ENCODE data around the gene ZC3H7A. TPM values are rescaled to one million over a fixed set of nuclear protein-coding genes. Genes with fewer than 3 reads are reported as not detected.

Gene ZC3H7A
- total and polyA plus RNA-seq, 2 of the 13 experiments (the other 11 are each of a cell fraction or from before 2014, with no cell fraction given): 29.2 to 36.8 TPM

DNA sequence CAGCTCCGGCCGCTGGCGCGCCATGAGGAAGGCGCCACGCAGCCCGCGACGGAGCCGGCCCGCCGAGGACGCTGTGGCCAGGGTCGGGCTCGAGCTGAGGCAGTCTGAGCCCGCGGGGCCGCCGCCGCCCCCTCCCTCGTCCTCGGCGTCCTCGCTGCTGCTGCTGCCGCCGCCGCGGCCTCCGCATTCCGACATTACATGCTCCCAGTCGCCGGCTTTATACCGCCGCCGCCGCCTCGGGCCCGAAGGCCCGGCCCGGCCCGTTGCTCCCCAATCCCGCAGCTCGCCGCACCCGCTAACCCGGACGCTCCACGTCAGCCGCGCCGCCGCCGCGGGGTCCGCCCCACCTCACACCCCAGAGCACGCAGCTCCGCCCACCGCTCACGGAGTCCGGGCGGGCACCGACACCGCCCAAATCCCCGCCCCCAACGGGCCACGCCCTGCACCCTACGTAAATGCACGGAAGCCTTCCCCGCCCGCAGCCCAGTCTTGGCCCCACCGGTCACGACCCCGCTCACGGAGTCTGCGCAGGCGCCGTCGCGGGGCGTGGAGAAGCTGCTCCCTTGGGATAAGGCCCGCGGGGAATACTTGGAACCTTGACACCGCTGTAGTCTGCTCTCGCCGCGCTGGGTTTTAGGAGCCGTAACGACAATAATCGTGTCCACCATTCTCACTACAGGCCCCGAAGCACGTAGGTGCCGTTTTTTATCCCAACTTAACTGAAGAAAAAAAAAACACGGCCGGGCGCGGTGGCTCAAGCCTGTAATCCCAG, 54.3 kb downstream of the ZC3H7A start, which contains the start of gene TXNDC11 (continued):
- TF ChIP-seq ZBTB7A (CRISPR knock-in tag; IDR thresholded peaks at IDR 0.05): peak; percentile 48; the same call in 1 of the 2 replicates
- TF ChIP-seq TBL1XR1 (IDR thresholded peaks at IDR 0.05; ENCODE audit: borderline replicate concordance, low read length, partially characterized antibody): peak; percentile 68
- peak; percentile 80 for TF ChIP-seq RFX5 (IDR thresholded peaks at IDR 0.05; ENCODE audit: low read depth, low read length)
- TF ChIP-seq SNAI1 (CRISPR knock-in tag; IDR thresholded peaks at IDR 0.05; ENCODE audit: borderline replicate concordance): peak; percentile 90
- TF ChIP-seq, protein P1, sequence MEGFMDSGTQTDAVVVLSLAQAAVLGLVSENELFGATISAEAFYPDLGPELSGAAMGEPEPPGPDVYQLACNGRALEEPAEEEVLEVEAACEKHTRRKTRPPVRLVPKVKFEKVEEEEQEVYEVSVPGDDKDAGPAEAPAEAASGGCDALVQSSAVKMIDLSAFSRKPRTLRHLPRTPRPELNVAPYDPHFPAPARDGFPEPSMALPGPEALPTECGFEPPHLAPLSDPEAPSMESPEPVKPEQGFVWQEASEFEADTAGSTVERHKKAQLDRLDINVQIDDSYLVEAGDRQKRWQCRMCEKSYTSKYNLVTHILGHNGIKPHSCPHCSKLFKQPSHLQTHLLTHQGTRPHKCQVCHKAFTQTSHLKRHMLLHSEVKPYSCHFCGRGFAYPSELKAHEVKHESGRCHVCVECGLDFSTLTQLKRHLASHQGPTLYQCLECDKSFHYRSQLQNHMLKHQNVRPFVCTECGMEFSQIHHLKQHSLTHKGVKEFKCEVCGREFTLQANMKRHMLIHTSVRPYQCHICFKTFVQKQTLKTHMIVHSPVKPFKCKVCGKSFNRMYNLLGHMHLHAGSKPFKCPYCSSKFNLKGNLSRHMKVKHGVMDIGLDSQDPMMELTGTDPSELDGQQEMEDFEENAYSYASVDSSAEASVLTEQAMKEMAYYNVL (CRISPR knock-in tag; IDR thresholded peaks at IDR 0.05; ENCODE audit: borderline replicate concordance): peak; percentile 69
- TF ChIP-seq ZZZ3 (CRISPR knock-in tag; IDR thresholded peaks at IDR 0.05; ENCODE audit: borderline replicate concordance): peak; percentile 20; the same call in 1 of the 2 replicates
- peak; percentile 93 for TF ChIP-seq ZSCAN20 (CRISPR knock-in tag; IDR thresholded peaks at IDR 0.05; ENCODE audit: borderline replicate concordance)
- TF ChIP-seq ZNF605 (CRISPR knock-in tag; IDR thresholded peaks at IDR 0.05): peak; percentile 90
- no peak for TF ChIP-seq HMGA1 (CRISPR knock-in tag; conservative IDR thresholded peaks at IDR 0.05)
- TF ChIP-seq ZNF670 (CRISPR knock-in tag; IDR thresholded peaks at IDR 0.05; ENCODE audit: borderline replicate concordance): peak; percentile 47; the same call in 1 of the 2 replicates
- TF ChIP-seq AKAP8 (CRISPR knock-in tag; IDR thresholded peaks at IDR 0.05): peak; percentile 86; the same call in 1 of the 2 replicates
- TF ChIP-seq HOXA3 (CRISPR knock-in tag; IDR thresholded peaks at IDR 0.05): peak; percentile 89; the same call in 1 of the 2 replicates
- no peak for TF ChIP-seq TBP (CRISPR knock-in tag; IDR thresholded peaks at IDR 0.05)
- TF ChIP-seq RBM22 (optimal IDR thresholded peaks at IDR 0.05; ENCODE audit: low read length): no peak
- TF ChIP-seq MBNL3 (CRISPR knock-in tag; conservative IDR thresholded peaks at IDR 0.05): no peak
- TF ChIP-seq, protein P2, sequence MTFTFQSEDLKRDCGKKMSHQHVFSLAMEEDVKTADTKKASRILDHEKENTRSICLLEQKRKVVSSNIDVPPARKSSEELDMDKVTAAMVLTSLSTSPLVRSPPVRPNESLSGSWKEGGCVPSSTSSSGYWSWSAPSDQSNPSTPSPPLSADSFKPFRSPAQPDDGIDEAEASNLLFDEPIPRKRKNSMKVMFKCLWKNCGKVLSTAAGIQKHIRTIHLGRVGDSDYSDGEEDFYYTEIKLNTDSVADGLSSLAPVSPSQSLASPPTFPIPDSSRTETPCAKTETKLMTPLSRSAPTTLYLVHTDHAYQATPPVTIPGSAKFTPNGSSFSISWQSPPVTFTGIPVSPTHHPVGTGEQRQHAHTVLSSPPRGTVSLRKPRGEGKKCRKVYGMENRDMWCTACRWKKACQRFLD (CRISPR knock-in tag; IDR thresholded peaks at IDR 0.05; ENCODE audit: borderline replicate concordance): peak; percentile 61; the same call in 1 of the 2 replicates
- TF ChIP-seq JUND (CRISPR knock-in tag; IDR thresholded peaks at IDR 0.05): peak; percentile 63; the same call in 1 of the 2 replicates
- TF ChIP-seq KDM3A (CRISPR knock-in tag; IDR thresholded peaks at IDR 0.05; ENCODE audit: low read depth): peak; percentile 75; the same call in 1 of the 2 replicates
- no peak for TF ChIP-seq FOXK2 (IDR thresholded peaks at IDR 0.05)
- no peak for TF ChIP-seq SMARCC2 (IDR thresholded peaks at IDR 0.05)
- no peak for TF ChIP-seq MAFF (IDR thresholded peaks at IDR 0.05; ENCODE audit: low read depth, low read length)
- TF ChIP-seq SRF (IDR thresholded peaks at IDR 0.05; ENCODE audit: low read depth, low read length): no peak
- peak; percentile 75 for TF ChIP-seq U2AF1 (optimal IDR thresholded peaks at IDR 0.05; ENCODE audit: low read depth, low read length)
- TF ChIP-seq, protein P3, sequence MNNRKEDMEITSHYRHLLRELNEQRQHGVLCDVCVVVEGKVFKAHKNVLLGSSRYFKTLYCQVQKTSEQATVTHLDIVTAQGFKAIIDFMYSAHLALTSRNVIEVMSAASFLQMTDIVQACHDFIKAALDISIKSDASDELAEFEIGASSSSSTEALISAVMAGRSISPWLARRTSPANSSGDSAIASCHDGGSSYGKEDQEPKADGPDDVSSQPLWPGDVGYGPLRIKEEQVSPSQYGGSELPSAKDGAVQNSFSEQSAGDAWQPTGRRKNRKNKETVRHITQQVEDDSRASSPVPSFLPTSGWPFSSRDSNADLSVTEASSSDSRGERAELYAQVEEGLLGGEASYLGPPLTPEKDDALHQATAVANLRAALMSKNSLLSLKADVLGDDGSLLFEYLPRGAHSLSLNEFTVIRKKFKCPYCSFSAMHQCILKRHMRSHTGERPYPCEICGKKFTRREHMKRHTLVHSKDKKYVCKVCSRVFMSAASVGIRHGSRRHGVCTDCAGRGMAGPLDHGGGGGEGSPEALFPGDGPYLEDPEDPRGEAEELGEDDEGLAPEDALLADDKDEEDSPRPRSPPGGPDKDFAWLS (CRISPR knock-in tag; IDR thresholded peaks at IDR 0.05; ENCODE audit: borderline replicate concordance): 0 out of 2 replicates have a peak, but pooled peaks have one; percentile 65
- peak; percentile 78 for TF ChIP-seq ZNF816 (CRISPR knock-in tag; IDR thresholded peaks at IDR 0.05; ENCODE audit: borderline replicate concordance)
- peak; percentile 97 for TF ChIP-seq ZNF44 (CRISPR knock-in tag; IDR thresholded peaks at IDR 0.05)
- no peak for TF ChIP-seq ZNF484 (CRISPR knock-in tag; IDR thresholded peaks at IDR 0.05; ENCODE audit: borderline replicate concordance, low read depth)

Measured in HepG2 (cell line).